GM23338 (cell line): ENCODE measurements around the gene NSD2. TPM values are rescaled to one million over a fixed set of nuclear protein-coding genes. Genes with fewer than 3 reads are reported as not detected.

Experiments used
- ATAC-seq: fragments of 200-7000 bp; cut with Tn5 transposase; 3 replicates; pipeline ENCODE4 v1.9.1; 2020
- DNase-seq: peaks from one replicate; pipeline ENCODE4 v3.0.0-alpha.2; 2015; ENCODE audit warnings: low spot score
- H2AFZ ChIP-seq: fragments of 200-600 bp; sonication (generic); 2 replicates; pipeline ENCODE4 v1.8.0; 2016; ENCODE audit warnings: antibody characterized with exemption, mild to moderate bottlenecking, moderate library complexity
- H3F3A ChIP-seq: fragments of 200-600 bp; sonication (generic); replicated peaks from 2 replicates; pipeline ENCODE4 v1.8.0; 2017; ENCODE audit warnings: antibody characterized with exemption, mixed run types, low read depth
- H3K27ac ChIP-seq: fragments of 200-600 bp; sonication (generic); 2 replicates; pipeline ENCODE4 v1.6.1; 2016; ENCODE audit warnings: low read depth
- H3K27me3 ChIP-seq: fragments of 200-600 bp; sonication (generic); 2 replicates; pipeline ENCODE4 v1.8.0; 2016; ENCODE audit warnings: mild to moderate bottlenecking, mixed run types, moderate library complexity; ENCODE audit not compliant: insufficient read depth
- H3K36me3 ChIP-seq: fragments of 200-600 bp; sonication (generic); 2 replicates; pipeline ENCODE4 v1.8.0; 2016; ENCODE audit warnings: mild to moderate bottlenecking; ENCODE audit not compliant: insufficient read depth
- H3K4me1 ChIP-seq: fragments of 200-600 bp; sonication (generic); 2 replicates; pipeline ENCODE4 v1.8.0; 2016; ENCODE audit warnings: mild to moderate bottlenecking, moderate library complexity; ENCODE audit not compliant: insufficient read depth
- H3K4me2 ChIP-seq: fragments of 200-600 bp; sonication (generic); 2 replicates; pipeline ENCODE4 v1.7.1; 2017; ENCODE audit warnings: mixed run types
- H3K4me3 ChIP-seq: fragments of 200-600 bp; sonication (generic); 2 replicates; pipeline ENCODE4 v1.6.1; 2016; ENCODE audit warnings: mixed run types
- H3K79me2 ChIP-seq: fragments of 200-600 bp; sonication (generic); replicated peaks from 2 replicates; pipeline ENCODE4 v1.8.0; 2017; ENCODE audit warnings: mild to moderate bottlenecking; ENCODE audit not compliant: insufficient read depth
- H3K9me2 ChIP-seq: fragments of 200-600 bp; sonication (generic); 2 replicates; pipeline ENCODE4 v1.8.0; 2017; ENCODE audit not compliant: insufficient read depth
- H4K20me1 ChIP-seq: fragments of 200-600 bp; sonication (generic); replicated peaks from 2 replicates; pipeline ENCODE4 v1.8.0; 2017; ENCODE audit warnings: mild to moderate bottlenecking; ENCODE audit not compliant: insufficient read depth
- H3K27ac Mint-ChIP-seq: 2 replicates; pipeline ENCODE4 v1.8.0; 2020; ENCODE audit warnings: inconsistent platforms, mild to moderate bottlenecking, moderate library complexity, mixed read lengths
- H3K27me3 Mint-ChIP-seq: 3 replicates; pipeline ENCODE4 v1.8.0; 2022; ENCODE audit warnings: low read depth, mild to moderate bottlenecking, moderate library complexity, mixed read lengths, inconsistent platforms; ENCODE audit not compliant: insufficient read depth, poor library complexity
- H3K36me3 Mint-ChIP-seq: 3 replicates; pipeline ENCODE4 v1.8.0; 2021; ENCODE audit warnings: low read depth, mild to moderate bottlenecking, inconsistent platforms, moderate library complexity, mixed read lengths
- H3K4me1 Mint-ChIP-seq: 3 replicates; pipeline ENCODE4 v1.8.0; 2020; ENCODE audit warnings: mild to moderate bottlenecking, inconsistent platforms, mixed read lengths
- H3K4me3 Mint-ChIP-seq: 3 replicates; pipeline ENCODE4 v1.8.0; 2021; ENCODE audit warnings: moderate library complexity, mild to moderate bottlenecking, inconsistent platforms, mixed read lengths
- H3K9me3 Mint-ChIP-seq: 3 replicates; pipeline ENCODE4 v1.8.0; 2020; ENCODE audit warnings: moderate library complexity, mild to moderate bottlenecking, inconsistent platforms, mixed read lengths
- CREB1 ChIP-seq: fragments of 250-450 bp; sonication (Bioruptor Pico); IDR thresholded peaks from 2 replicates; pipeline ENCODE4 v1.5.0; 2020; ENCODE audit warnings: low read depth, mild to moderate bottlenecking, moderate library complexity
- EZH2 ChIP-seq: fragments of 200-600 bp; sonication (generic); IDR thresholded peaks from one replicate; pipeline ENCODE4 v1.8.0; 2017; ENCODE audit warnings: antibody characterized with exemption, mild to moderate bottlenecking, low read depth; ENCODE audit not compliant: unreplicated experiment
- POLR2AphosphoS5 ChIP-seq: IDR thresholded peaks from 2 replicates; pipeline ENCODE4 v1.6.1; 2016; ENCODE audit warnings: antibody characterized with exemption, low read depth
- STAT1 ChIP-seq: IDR thresholded peaks from one replicate; pipeline ENCODE4 v1.6.1; 2016; ENCODE audit warnings: antibody characterized with exemption; ENCODE audit not compliant: unreplicated experiment
- ZNF331 ChIP-seq: fragments of 250-450 bp; sonication (Bioruptor Pico); IDR thresholded peaks from 2 replicates; pipeline ENCODE4 v1.5.0; 2020; ENCODE audit warnings: low read depth, mild to moderate bottlenecking, moderate library complexity
- ZNF462 ChIP-seq: fragments of 250-450 bp; sonication (Bioruptor Pico); IDR thresholded peaks from 2 replicates; pipeline ENCODE4 v1.5.0; 2020; ENCODE audit warnings: mild to moderate bottlenecking, moderate library complexity
- polyA plus RNA-seq: library from polyadenylated mRNA; unstranded; fragments of >200 nt; fragmentation: Nextera tagmentation; extraction: Ambion mirVana; gene quantifications from 2 replicates; pipeline ENCODE4 v1.2.1, GENCODE V29; 2016
- total RNA-seq: library from RNA; depleted of rRNA; stranded (reverse); fragments of >200 nt; shearing (Covaris generic); gene quantifications from 2 replicates; pipeline ENCODE4 v1.2.3, GENCODE V29; 2014

NSD2 gene
- total and polyA plus RNA-seq, 2 experiments from 2014 or later: 33.5 to 84.4 TPM

DNA sequence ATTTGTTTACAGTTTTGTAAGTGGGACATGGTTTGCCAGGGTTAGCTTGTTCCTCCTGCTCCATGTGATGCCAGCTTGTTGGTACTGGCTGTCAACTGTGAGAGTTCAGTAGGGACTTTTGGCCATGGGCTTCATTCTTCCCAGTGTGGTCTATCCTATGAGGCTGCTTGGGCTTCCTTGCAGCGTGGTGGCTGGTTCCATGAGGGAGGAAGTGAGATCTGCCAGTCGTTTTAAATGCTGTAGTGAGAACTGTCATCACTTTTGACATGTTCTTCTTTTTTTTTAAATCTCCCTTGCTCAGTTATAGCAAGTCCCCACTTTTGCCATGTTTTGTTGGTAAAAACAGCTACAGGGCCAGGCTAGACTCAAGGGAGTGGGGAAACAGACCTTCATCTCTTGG, 15.9 kb downstream of the NSD2 start:
- H3K27ac ChIP-seq: no peak overlapping the region; the same call in 1 of the 2 replicates
- Mint-ChIP-seq H3K9me3 (no peaks in the 10 kb centered on the region; the same call in 2 of the 3 replicates), H3K27me3 (peaks cover 15% of the 10 kb centered on the region), H3K36me3 (peaks cover 4% of the 10 kb centered on the region; the same call in 2 of the 3 replicates), H3K4me1 (peaks cover 4% of the 10 kb centered on the region; the same call in 2 of the 3 replicates), H3K27ac (no peak overlapping the region), H3K4me3 (no peak overlapping the region)
- no peak for ATAC-seq
- H3K4me2 ChIP-seq: no peak overlapping the region
- no peak for DNase-seq
- H3K79me2 ChIP-seq: peaks cover 100% of the 10 kb centered on the region
- H3K36me3 ChIP-seq: no peaks in the 10 kb centered on the region
- no peaks in the 10 kb centered on the region for H3K9me2 ChIP-seq
- H3K4me1 ChIP-seq: no peaks in the 10 kb centered on the region
- H2AFZ ChIP-seq: no peak overlapping the region
- H3K4me3 ChIP-seq: no peak overlapping the region
- H3K27me3 ChIP-seq: no peaks in the 10 kb centered on the region
- H4K20me1 ChIP-seq: peaks cover 73% of the 10 kb centered on the region
- TF ChIP-seq EZH2 (no peak), STAT1 (no peak), ZNF331 (CRISPR knock-in tag) (no peak), POLR2AphosphoS5 (no peak), CREB1 (CRISPR knock-in tag) (no peak), ZNF462 (no peak)
- no peaks in the 10 kb centered on the region for H3F3A ChIP-seq
